GM19023 (cell line): ENCODE data around the gene HMCES.
A peak's percentile ranks its signal among the peaks of the same experiment; 100 is the strongest.

Experiments
- ATAC-seq: cut with Tn5 transposase; IDR thresholded peaks from one replicate; pipeline ENCODE4 v1.9.1; 2021; ENCODE audit warnings: mild to moderate bottlenecking, moderate library complexity; ENCODE audit not compliant: unreplicated experiment

Gene HMCES, protein sequence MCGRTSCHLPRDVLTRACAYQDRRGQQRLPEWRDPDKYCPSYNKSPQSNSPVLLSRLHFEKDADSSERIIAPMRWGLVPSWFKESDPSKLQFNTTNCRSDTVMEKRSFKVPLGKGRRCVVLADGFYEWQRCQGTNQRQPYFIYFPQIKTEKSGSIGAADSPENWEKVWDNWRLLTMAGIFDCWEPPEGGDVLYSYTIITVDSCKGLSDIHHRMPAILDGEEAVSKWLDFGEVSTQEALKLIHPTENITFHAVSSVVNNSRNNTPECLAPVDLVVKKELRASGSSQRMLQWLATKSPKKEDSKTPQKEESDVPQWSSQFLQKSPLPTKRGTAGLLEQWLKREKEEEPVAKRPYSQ

GRCh38 chr3:129278439-129278965 lies at the start of gene HMCES:
TSS of gene HMCES (plus strand) at chr3:129278870. CDS start at chr3:129279733, 863 bp downstream.
- peak; percentile 44 for ATAC-seq

DNA sequence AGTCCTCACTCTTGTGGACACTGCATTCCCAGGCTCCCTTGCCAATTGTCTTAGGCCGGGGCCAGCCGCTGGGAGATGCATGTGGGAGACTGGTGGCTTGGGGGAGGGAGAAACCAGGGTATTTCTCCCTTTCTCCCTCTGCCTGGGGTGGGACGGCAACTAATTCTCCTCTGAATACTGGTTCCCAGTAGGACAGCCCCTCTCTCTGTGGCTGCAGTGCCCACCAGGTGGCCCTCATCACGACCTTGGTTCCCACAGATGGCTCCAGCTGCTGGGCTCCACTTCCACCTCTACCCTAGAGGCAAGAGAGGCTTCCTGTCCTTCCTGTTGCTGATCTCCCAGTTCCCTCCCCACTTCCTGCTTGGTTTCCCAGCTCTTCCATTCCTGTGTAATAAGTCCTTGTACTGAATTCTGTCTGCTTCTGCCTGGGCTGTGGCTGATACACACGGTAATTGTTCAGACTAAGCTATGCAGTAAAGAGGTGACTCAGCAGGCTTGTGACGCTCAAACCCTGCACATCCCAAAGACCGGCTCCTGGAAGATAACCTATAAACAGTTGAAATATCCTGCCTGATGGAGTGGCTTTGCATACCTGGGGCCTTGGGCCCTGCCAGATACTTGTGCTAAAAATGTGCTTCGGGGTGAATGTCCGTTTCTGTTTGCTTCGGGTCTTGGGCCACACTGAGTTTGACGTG lies 49.6 kb upstream of the HMCES start:
- ATAC-seq, result no peak

- ATAC-seq, result no peak
Observed at GRCh38 chr3:129230311-129231019, 48.2 kb upstream of the HMCES start.

GRCh38 chr3:129231331-129232119 lies 47.1 kb upstream of the HMCES start:
- no peak for ATAC-seq

- peak; percentile 85 for ATAC-seq
Observed at GRCh38 chr3:129233538-129233937, 45.1 kb upstream of the HMCES start.

- no peak for ATAC-seq
Observed at GRCh38 chr3:129234441-129234840, 44.2 kb upstream of the HMCES start.

- ATAC-seq, result no peak
Observed at GRCh38 chr3:129235344-129235917, 43.2 kb upstream of the HMCES start.

GRCh38 chr3:129238945-129239705 lies 39.5 kb upstream of the HMCES start:
- ATAC-seq, result no peak

- no peak for ATAC-seq
Observed at GRCh38 chr3:129239991-129240390, 38.7 kb upstream of the HMCES start.

DNA sequence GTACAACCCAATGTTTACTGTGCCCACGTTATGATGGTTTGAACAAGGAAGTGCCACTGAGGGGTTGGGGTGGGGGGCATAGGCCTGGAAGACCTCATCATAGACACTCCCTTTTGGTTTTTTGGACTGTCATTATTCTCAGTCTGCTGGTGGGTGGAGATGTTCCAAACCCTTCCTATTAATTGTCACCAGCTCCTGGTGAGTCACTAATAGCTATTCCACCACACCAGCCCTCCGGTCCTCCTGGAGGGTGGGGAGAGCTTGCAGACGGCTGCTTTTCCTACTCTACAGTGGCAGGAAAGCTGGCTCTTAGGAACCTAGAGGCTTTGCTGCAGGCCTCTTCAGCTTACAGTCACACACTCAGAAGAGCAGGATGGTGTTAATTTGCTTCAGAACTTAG lies 38.2 kb upstream of the HMCES start:
- ATAC-seq, result no peak

DNA sequence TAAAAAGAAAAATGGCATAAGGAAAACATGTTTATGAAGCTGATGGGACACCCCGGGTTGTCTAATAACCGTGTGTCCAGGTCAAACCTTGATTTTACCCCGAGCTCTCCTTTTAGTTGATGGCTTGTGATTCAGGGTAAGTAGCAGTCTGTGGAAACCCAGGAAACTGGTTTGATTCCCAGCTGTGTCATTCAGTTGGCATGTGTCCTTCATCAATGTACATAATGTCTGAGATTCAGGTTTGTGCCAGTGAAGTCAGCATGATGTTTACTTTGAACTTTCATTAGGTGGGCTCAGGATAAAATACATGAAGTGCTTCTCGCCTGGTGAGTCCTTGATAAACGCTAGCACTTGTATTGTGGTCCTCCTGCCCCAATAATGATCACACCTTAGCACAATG lies 33.5 kb upstream of the HMCES start:
- ATAC-seq, result no peak

- peak; percentile 63 for ATAC-seq
Observed at GRCh38 chr3:129245641-129246306, 32.9 kb upstream of the HMCES start.

DNA sequence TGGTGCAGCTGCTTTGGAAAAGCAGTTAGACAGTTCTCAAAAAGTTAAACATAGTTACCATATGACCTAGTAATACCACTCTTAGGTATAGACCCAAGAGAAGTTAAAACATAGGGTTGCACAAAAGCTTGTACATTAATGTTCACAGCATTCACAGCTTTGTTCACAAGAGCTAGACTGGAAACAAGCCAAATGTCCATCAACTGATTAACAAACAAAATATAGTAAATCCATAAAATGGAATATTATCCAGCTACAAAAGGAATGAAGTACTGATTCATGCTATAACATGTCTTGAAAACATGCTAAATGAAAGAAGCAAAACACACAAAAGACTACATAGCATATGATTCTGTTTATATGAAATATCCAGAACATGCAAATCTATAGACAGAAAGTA lies 32.0 kb upstream of the HMCES start:
- no peak for ATAC-seq

GRCh38 chr3:129248286-129248979 lies 30.2 kb upstream of the HMCES start:
- ATAC-seq, result no peak

DNA sequence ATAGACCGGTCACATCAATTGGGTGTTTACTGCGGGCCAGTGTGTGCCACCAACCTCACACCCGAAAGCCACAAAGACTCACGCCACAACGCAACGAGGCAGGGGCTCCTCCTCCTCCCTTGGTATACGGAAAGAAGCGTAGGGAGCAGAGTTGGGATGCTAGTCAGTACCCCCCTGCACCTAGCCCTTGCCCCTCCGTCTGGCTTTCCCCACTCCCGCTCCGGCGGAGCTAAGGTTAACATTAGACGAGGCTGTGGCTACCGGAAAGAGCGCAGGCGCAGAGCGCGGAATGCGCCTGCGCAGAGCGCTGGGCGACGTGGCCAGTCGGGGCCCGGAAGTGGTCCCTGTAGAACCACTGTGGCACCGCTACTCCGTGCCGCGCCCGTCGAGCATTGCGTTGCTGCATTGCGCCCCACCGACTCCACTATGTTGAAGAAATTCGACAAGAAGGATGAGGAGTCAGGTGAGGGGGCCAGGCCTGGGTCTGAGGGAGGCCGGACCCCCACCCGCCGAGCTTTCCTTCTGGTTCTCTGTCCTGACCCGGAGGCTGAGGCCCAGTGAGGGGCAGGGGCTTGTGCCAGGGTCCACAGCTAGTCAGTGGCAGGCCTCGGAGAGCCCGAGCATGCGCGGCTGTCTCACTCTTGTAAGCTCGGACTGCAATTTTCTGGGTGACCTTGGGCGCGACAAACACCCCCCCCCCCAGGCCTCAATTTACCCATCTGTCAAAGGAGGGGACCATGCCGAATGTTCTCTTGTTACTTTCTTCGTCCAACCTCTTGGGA lies 29.2 kb upstream of the HMCES start, which contains the start of gene COPG1:
TSS of gene COPG1 (plus strand) at position 323 of the 782 bp plus-strand sequence. CDS start at position 427, 104 bp downstream.
- peak; percentile 80 for ATAC-seq

DNA sequence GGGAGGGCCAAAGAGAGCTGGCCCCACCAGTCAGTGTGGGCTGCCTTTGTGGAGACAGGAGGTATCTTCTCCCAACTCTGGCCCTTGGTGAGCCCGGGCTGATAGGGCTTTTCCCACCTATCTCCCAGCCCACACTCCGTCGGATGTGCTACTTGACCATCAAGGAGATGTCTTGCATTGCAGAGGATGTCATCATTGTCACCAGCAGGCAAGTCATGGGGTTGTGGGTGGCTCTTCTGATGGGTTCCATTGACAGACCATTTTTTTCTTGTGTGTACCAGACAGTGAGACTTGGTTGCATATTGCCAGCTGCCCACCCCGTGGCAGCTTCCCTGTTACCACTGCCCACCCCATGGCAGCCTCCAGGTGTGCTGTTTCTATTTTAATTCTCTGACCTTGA lies 25.9 kb upstream of the HMCES start:
- no peak for ATAC-seq

DNA sequence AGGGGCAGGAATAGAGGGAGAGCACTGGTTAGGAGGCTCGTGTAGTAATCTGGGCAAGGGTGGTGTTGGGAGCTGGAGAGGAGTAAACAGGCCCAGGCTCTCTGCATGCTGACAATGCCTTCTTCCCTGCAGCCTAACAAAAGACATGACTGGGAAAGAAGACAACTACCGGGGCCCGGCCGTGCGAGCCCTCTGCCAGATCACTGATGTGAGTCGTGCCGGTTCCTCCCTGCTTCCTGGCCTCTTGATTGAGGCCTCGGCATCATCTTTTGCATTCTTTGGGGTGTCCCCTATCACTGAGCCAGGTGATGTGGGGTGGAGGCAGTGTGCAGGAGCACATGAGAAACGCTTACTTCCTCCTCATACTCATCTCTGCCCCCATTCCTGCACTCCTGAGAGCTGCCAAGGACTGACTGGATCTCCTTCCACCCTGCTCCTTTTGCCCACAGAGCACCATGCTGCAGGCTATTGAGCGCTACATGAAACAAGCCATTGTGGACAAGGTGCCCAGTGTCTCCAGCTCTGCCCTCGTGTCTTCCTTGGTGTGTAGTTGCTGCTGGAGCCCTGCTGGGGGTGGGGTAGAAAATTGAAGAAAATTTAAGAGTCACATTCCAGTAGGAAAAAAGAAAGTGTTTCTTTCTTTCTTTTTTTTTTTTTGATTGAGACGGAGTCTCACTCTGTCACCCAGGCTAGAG lies 24.0 kb upstream of the HMCES start:
- ATAC-seq, result no peak
